Right lobe of liver (tissue), 4 donors: Measurements from ENCODE around the gene CENPX.

ENCODE experiments used
- CTCF ChIP-seq, 4 donors: fragments of 200-600 bp in 3 of 4; fragments of 450-650 bp in 1 of 4; IDR thresholded peaks; one replicate each; pipeline versions ENCODE4 v1.5.1 to v1.8.0; 2016 to 2022; ENCODE audit warnings: antibody characterized with exemption in 4 of 4, mild to moderate bottlenecking in 2 of 4
- POLR2A ChIP-seq: fragments of 450-650 bp; IDR thresholded peaks from one replicate; pipeline ENCODE4 v1.6.1; 2017; ENCODE audit warnings: antibody characterized with exemption, mild to moderate bottlenecking
- donor health status: DM: no; HTN: no; CAD: no.
- donor health status: DM: no; HTN: no; CAD: no.
- donor health status: DM: no; HTN: yes; CAD: no.

DNA sequence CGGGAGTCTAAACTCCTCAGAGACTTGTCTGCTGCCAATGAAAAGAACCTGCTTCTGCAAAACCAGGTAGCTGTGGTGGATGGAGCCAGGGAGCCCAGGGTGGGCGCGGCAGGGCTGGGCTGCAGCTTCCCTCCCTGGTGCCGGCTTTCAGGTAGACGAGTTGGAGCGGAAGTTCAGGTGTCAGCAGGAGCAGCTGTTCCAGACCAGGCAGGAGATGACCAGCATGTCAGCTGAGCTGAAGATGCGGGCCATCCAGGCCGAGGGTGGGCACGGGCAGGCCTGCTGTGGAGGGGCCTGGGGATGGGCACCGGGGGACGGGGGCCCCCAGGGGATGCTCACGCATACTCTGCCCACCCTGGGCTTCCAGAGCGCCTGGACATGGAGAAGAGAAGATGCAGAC lies 5.6 kb upstream of the CENPX start:
- TF ChIP-seq CTCF (IDR thresholded peaks at IDR 0.05): no peak
- no peak for TF ChIP-seq POLR2A
